ENCODE data around the gene ANKRD23.

GRCh38 chr2:96788442-96789244, 55.2 kb downstream of the ANKRD23 start:
- no peak for TF ChIP-seq CTCF (IDR thresholded peaks at IDR 0.05)
- no peak for TF ChIP-seq CHD2 (IDR thresholded peaks at IDR 0.05; ENCODE audit: low read length, partially characterized antibody)
- peak; percentile 65 for TF ChIP-seq PBX3 (IDR thresholded peaks at IDR 0.05)
